ENCODE measurements around the gene GRN. TPM values are rescaled to one million over a fixed set of nuclear protein-coding genes. Genes with fewer than 3 reads are reported as not detected.

GRN gene
- polyA plus RNA-seq, 1 of the 3 experiments (the other 2 are of a cell fraction): 442 TPM

GRCh38 chr17:44389723-44390202 is 44.7 kb downstream of the GRN start:
- no peak for DNase-seq
- Histone ChIP-seq H3K9ac (no peak overlapping the region), H2AFZ (ENCODE audit: low read depth) (no peak overlapping the region), H4K20me1 (ENCODE audit: insufficient read depth) (no peaks in the 10 kb centered on the region), H3K4me2 (no peak overlapping the region), H3K4me3 (ENCODE audit: low read depth in 2 of 2, low read length in 1 of 2) (no peak overlapping the region), H3K27me3 (ENCODE audit: insufficient read depth) (no peaks in the 10 kb centered on the region), H3K27ac (ENCODE audit: low read depth in 2 of 2, low read length in 1 of 2) (no peak overlapping the region), H3K9me3 (no peaks in the 10 kb centered on the region), H3K4me1 (ENCODE audit: control insufficient read depth in 1 of 2, insufficient read depth in 2 of 2, low read depth in 1 of 2, low read length in 1 of 2) (peaks cover 0 to 12% of the 10 kb centered on the region in 2 experiments; a peak in 1 of 4 replicates), H3K36me3 (replicated peaks in 1 of 2; ENCODE audit: control insufficient read depth in 1 of 2, insufficient read depth in 2 of 2, low read length in 1 of 2) (no peaks in the 10 kb centered on the region), H3K79me2 (ENCODE audit: insufficient read depth) (no peaks in the 10 kb centered on the region), H3K9me2 (no peaks in the 10 kb centered on the region), H3F3A (replicated peaks; ENCODE audit: insufficient read depth) (peaks cover 9% of the 10 kb centered on the region)
- ChIA-PET POLR2A (no interaction called here), CTCF (interaction anchor here (3.5 kb wide), 1 partner anchor 10 kb away, joined by 12 read pairs; no protein-coding TSS in a partner anchor)
- 93% methylated on average over 6 of the region's 6 CpGs for WGBS (ENCODE audit: low lambda C conversion rate)
- TF ChIP-seq NFIC (IDR thresholded peaks at IDR 0.05; ENCODE audit: borderline replicate concordance): no peak
- no peak for TF ChIP-seq USF2 (IDR thresholded peaks at IDR 0.05; ENCODE audit: borderline replicate concordance, low read depth, low read length)
- no peak for TF ChIP-seq EP300 (IDR thresholded peaks at IDR 0.05; ENCODE audit: borderline replicate concordance in 1 of 2, low read depth in 1 of 2, low read length in 1 of 2)
- no peak for TF ChIP-seq TEAD4 (IDR thresholded peaks at IDR 0.05; ENCODE audit: borderline replicate concordance, insufficient read depth)
- no peak for TF ChIP-seq NRF1 (IDR thresholded peaks at IDR 0.05; ENCODE audit: low read depth, low read length)
- no peak for TF ChIP-seq FOXM1 (IDR thresholded peaks at IDR 0.05; ENCODE audit: low read depth)
- TF ChIP-seq SIN3A (IDR thresholded peaks at IDR 0.05; ENCODE audit: borderline replicate concordance, low read depth, low read length): no peak
- TF ChIP-seq IRF3 (IDR thresholded peaks at IDR 0.05; ENCODE audit: low read depth, low read length): no peak
- TF ChIP-seq FOSL2 (IDR thresholded peaks at IDR 0.05; ENCODE audit: borderline replicate concordance, low read depth): no peak
- TF ChIP-seq ZBTB33 (IDR thresholded peaks at IDR 0.05; ENCODE audit: borderline replicate concordance, low read depth): no peak

GRCh38 chr17:44390250-44390870 is 45.3 kb downstream of the GRN start:
- Histone ChIP-seq H3K4me3 (ENCODE audit: low read depth in 2 of 2, low read length in 1 of 2) (no peak overlapping the region), H3K27ac (ENCODE audit: low read depth in 2 of 2, low read length in 1 of 2) (no peak overlapping the region), H3K9me3 (no peaks in the 10 kb centered on the region), H3K36me3 (replicated peaks in 1 of 2; ENCODE audit: control insufficient read depth in 1 of 2, insufficient read depth in 2 of 2, low read length in 1 of 2) (peaks cover 0 to 3% of the 10 kb centered on the region in 2 experiments), H2AFZ (ENCODE audit: low read depth) (no peak overlapping the region), H4K20me1 (ENCODE audit: insufficient read depth) (no peaks in the 10 kb centered on the region), H3K79me2 (ENCODE audit: insufficient read depth) (no peaks in the 10 kb centered on the region), H3K27me3 (ENCODE audit: insufficient read depth) (no peaks in the 10 kb centered on the region), H3K9ac (no peak overlapping the region), H3K4me2 (no peak overlapping the region), H3K4me1 (ENCODE audit: control insufficient read depth in 1 of 2, insufficient read depth in 2 of 2, low read depth in 1 of 2, low read length in 1 of 2) (peaks cover 0 to 8% of the 10 kb centered on the region in 2 experiments; a peak in 1 of 4 replicates), H3K9me2 (no peaks in the 10 kb centered on the region), H3F3A (replicated peaks; ENCODE audit: insufficient read depth) (peaks cover 9% of the 10 kb centered on the region)
- POLR2A ChIA-PET: no interaction called here
- 94% methylated on average over 10 of the region's 10 CpGs for WGBS (ENCODE audit: low lambda C conversion rate)
- DNase-seq: no peak
- CTCF ChIA-PET: interaction anchor here (1.1 to 3.5 kb wide), 2 partner anchors 10 to 43 kb away, joined by 4 to 12 read pairs; no protein-coding TSS in a partner anchor
- TF ChIP-seq IRF3 (IDR thresholded peaks at IDR 0.05; ENCODE audit: low read depth, low read length) (no peak), TEAD4 (IDR thresholded peaks at IDR 0.05; ENCODE audit: borderline replicate concordance, insufficient read depth) (no peak), RXRA (IDR thresholded peaks at IDR 0.05; ENCODE audit: borderline replicate concordance, low read depth) (no peak), FOSL2 (IDR thresholded peaks at IDR 0.05; ENCODE audit: borderline replicate concordance, low read depth) (no peak), RAD21 (IDR thresholded peaks at IDR 0.05; ENCODE audit: low read length) (no peak), USF2 (IDR thresholded peaks at IDR 0.05; ENCODE audit: borderline replicate concordance, low read depth, low read length) (no peak), SIN3A (IDR thresholded peaks at IDR 0.05; ENCODE audit: borderline replicate concordance, low read depth, low read length) (no peak), RFX5 (IDR thresholded peaks at IDR 0.05; ENCODE audit: low read length) (no peak), GABPA (IDR thresholded peaks at IDR 0.05; ENCODE audit: low read depth) (no peak), RCOR1 (IDR thresholded peaks at IDR 0.05; ENCODE audit: low read length) (no peak)

All from SK-N-SH (cell line).